Tongue (tissue), 2 donors: ENCODE measurements around the gene MAP1A. TPM values are rescaled to one million over a fixed set of nuclear protein-coding genes. Genes with fewer than 3 reads are reported as not detected.
A peak's percentile ranks its signal among the peaks of the same experiment; 100 is the strongest.

Source experiments
- DNase-seq: peaks from one replicate; pipeline ENCODE4 v3.0.0-alpha.2; 2015
- total RNA-seq: library from RNA; depleted of rRNA; stranded (reverse); fragments of >200 nt; gene quantifications from one replicate; pipeline ENCODE4 v1.2.3, GENCODE V29; 2014

Gene MAP1A
- total RNA-seq = 22.5 TPM

DNA sequence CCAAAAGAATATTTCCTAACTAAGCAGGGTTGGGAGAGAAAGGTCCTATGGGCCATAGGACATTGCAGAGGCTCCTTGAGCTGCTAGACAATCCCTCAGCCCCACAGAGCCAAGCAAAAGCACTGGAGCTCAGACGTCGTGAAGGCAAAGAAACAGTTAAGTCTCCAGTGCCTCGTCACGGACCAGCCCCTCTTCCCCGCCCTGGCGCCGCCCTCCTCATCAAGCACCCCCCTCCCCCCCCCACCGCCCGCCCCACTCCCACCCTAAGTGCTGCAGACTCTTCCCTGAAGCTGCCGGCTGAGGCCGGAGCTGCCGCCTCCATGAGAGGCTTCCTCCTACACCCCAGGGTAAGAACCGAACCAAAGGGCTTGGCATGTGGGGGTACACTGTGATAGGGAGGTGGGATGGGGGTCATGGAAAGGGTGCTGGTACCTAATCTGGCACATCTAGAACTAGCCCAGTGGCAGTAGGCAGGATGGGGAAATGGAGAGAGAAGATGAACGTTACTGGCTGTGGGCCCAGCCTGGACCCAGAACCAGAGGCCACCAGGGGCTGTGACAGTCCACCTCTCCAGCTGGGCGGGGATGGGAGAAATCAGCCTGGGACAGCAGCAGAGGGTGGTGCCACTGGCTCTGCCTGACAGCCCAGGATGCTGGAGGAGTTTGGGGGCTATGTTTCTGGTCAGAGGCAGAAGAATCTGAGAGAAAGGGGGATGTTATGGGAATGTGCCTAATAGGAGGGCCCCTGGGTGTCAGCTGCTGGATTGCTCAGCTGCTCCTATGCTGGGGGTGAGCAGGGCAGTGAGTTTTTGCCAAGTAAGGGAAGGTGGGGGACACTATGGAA lies at the start of gene MAP1A:
Gene MAP1A (plus strand): TSS at position 255 of the 843 bp plus-strand sequence. CDS start 3,866 bp downstream, outside the sequence.
- DNase-seq = peak; percentile 91

DNA sequence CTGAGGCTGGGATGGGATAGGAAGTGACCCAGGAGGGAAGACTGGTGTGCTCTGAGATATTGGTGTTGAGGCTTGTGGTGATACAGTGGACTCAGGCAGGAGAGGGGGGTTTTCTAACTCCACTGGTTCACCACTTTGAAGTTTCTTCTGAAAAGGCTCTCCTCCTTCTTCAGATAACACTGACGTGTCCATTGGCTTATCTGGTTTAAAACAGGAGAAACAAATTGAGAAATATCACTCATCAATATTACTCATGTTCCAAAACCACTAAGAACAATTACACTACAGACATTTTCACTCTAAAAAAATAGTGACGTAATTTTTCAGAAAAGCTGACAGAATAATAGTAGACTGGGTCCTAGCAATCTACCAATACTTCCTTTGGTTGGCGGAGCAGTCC lies 47.5 kb upstream of the MAP1A start:
- no peak for DNase-seq

DNA sequence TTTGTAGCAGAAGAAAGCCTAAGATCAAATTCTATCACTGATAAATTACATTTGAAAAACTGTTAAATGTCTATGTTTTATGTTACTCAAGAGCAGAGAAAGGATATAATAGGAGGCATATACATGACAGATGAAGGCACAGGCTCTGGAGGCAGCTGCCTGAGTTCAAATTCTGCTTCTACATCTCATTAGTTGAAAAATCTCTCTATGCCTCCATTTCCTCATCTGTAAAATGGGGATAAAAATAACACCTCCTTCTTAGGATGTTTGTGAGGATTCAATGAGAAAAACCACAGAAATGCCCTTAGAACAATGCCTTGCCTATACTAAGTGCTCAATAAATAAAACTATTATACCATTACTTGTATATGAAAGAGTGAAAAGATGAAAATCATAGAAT lies 45.4 kb upstream of the MAP1A start:
- DNase-seq = no peak

DNA sequence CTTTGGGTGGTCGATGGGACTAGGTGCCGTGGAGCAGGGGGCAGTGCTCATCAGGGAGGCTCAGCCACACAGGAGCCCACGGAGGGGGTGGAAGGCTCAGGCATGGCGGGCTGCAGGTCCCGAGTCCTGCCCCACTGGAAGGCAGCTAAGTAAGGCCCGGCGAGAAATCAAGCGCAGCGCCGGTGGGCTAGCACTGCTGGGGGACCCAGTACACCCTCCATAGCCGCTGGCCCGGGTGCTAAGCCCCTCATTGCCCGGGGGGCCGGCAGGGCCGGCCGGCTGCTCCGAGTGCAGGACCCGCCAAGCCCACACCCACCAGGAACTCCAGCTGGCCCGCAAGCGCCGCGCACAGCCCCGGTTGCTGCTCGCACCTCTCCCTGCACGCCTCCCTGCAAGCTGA lies 43.5 kb upstream of the MAP1A start:
- no peak for DNase-seq

DNA sequence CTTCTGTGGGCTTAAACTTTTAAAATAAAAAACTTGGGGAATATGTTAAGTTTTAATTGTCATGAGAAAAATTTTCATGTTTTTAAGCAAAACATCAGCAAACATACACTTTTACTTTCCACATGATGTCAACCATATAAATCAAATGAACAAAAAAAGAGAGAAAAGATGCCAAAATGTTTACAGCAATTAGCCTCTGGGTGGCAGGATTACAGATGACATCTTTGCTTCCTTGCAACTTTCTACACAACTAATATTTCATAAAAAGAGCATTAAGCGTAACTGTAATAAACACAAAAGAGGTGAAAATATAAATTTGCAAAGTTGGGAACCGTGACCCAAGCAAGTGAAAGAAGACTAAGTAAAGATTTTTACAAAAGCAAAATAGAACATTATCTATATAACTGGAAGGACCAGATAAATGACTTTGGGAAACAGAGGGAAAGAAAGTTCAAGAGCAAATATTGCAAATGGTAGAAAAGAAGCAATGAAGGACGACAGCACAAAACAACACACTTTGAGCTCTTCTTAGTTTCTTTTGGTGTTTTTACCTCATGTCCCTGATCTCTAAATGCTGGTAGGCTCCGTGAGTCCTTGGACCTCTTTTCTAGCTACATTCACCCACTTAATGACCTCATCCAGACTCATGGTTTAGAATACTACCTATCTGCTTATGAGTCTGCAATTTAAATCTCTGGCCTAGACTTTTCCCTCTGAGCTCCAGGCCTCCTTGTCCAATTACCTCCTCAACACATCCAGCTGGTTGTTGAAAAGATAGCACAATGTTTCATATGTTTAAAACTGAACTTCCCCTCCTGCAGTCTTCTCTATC lies 33.9 kb upstream of the MAP1A start:
- peak; percentile 45 for DNase-seq

DNA sequence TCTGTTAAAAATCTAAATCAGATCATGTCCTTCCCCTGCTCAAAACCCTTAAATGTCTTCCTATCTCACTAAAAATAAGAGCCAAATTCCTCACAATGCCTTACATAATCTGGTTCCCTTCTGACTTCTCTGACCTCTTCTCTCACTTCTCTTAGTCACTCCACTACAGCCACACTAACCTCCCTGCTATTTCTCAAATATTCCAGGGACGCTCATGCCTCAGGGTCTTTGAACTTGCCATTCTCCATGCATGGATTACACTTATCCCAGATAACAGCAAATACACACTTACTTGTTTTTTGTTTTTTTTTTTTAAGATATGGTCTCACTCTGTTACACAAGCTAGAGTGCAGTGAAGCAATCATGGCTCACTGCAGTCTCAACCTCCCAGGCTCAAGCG lies 33.0 kb upstream of the MAP1A start:
- DNase-seq = no peak

DNA sequence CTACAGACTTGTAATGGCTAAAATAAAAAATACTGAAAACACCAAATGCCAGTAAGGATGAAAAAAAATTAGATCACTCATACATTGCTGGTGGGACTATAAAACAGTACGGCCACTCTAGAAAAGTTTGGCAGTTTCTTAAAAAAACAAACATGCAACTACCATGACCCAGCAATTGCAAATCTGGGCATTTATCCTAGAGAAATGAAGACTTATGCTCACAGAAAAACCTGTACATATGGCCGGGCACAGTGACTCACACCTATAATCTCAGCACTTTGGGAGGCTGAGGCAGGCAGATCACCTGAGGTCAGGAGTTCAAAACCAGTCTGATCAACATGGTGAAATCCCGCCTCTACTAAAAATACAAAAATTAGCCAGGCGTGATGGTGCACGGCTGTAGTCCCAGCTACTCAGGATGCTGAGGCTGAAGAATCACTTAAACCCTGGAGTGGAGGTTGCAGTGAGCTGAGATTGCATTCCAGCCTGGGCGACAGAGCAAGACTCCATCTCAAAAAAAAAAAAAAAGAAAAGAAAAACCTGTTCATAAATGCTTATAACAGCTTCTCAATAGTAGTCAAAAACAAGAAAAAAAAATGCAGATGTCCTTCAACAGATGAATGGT lies 30.0 kb upstream of the MAP1A start:
- no peak for DNase-seq

DNA sequence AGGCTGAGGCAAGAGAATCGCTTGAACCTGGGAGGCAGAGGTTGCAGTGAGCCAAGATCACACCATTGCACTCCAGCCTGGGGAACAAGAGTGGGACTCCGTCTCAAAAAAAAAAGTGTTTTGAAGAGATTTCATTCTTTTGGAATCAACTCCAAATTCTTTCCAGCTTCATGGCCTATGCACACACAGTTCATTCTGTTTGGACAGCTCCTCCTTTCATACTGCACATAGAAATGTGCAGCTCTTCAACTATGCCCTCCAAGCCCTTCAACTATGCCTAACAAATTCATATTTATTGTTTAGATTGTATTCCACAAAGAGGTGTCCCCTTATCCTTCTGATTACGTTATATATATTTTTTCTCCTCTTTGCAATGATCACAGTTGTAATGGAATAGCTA lies 28.6 kb upstream of the MAP1A start:
- DNase-seq = no peak

DNA sequence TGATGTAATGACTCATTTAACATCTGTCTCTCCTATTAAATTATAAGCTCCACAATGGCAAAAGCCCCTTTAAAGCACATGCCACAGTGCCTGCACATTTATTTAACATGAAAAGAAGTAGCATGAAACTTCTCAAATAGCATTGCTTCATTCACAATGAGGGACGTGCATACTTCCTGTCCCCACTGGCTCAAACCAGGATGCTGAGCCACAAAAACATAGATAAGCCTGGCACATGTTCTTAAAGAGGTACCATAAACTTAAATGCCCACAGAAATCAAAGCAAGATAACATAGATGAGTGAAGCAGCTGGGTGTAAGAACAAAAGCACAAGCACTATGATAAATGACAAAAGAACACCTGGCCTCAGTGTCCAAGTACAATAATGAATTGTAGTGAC lies 28.2 kb upstream of the MAP1A start:
- DNase-seq = no peak

DNA sequence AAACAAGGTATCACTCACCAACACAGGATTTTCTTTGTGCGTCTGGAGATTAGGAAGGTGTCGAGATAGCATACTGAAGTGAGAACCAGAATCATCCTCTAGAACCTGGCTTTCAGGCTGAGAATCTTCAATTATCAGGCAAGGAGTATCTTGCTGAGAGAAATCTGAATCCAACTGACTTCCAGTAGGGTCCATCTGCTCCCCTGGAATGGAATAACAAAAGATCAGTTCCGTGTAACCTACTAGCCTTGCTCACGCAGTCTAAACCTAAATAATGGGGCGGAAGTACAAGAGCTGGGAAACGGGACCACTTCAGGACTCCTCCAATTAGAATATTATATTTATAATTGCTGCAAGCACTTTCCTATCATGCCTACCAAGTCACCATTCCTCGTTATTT lies 25.1 kb upstream of the MAP1A start:
- no peak for DNase-seq

DNA sequence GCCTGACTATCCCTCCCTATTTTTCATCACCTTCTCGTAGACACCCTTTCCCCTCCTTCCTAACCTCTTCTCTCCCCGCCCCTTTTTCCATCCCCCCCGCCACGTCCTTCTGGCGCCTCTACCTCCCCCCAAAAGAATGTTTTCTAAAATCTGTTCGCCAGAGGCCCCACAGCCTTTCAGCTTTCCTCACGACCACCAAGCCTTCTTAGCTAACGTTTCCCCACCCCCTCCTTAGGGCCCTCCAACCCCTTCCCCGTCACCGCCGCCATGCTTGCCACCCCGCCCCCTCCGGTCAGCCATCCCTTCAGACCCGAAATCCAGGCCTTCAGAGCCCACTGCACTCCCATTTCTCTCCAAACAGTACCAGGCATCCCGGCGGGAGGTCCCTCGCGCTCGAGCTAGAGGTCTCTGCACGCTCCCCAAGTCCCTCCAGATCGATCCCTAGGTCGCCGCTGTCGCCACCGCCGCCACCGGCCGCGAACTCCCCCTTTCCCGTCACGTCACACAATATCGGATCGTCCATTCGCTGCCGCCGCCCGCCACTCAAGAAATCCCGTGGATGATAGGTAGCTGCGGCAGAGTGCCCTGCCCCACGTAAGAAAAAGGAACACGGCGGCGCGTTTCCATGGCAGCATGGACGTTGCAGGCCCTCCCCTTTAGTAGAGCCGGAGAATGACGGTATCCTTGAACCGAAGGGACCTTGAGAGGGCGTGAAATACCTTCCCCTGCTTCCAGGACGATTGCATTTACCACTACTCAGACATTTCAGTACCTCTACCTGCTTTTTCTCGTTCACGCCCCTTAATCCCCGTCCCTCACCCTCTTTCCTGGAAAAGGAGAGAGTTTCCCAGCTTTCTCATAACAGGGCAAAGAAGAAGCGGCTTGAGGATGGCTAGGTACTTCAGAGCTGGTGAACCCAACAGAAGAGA lies 24.5 kb upstream of the MAP1A start, which contains the start of gene TP53BP1:
Gene TP53BP1 (minus strand): TSS at position 484 of the 929 bp plus-strand sequence. CDS start 113 bp downstream, at position 371.
- peak; percentile 98 for DNase-seq

DNA sequence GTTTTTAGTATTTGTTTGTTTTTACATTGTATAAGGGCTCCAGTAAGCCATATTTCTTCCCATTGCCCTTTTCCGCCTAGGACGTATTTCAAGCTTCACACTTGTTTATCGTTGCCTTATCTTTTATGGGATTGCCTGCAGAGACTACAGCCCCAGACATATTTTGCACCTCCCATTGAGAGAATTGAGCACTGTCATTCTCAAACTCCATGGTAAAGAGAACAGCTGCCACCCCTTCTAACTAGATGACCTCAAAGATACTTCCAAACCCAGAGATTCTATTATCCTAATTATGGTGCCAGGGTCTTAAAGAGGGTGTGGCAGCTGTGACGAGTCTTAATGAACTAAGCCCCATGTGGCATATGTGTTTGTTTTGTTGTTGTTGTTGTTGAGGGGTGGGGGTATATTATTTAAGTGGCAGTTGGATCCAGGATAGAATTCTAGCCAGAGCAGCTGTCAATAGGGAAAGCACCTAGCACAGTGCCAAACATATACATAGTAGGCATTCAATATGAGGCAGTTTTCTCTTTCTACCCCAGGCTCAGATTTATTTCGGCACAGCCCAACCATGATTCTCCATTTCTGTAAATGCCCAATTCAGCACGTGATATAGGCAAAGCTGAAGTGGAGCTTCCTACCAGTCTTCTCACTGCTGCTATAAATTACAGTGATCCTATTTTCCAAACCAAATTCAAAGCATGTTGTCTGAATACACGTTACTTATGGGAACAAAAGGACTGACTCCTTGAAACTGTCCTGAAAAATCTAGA lies 23.5 kb upstream of the MAP1A start:
- peak; percentile 68 for DNase-seq

DNA sequence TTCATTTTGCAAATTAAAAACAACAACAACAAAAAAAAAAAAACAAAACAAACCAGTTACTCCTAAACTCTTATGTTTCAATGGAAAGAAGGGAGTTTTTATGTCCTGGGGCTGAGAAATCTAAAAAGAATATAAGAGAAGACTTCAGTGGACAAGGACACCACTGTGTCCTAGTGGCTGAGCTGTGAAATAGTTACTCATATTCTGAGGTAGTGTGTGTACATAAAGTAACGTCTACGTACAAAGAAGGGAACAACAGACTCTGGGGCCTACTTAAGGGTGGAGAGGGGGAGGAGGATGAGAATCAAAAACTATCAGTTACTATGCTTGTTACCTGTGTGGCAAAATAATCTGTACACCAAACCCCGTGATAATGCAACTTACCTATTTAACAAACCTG lies 18.4 kb upstream of the MAP1A start:
- DNase-seq = no peak

DNA sequence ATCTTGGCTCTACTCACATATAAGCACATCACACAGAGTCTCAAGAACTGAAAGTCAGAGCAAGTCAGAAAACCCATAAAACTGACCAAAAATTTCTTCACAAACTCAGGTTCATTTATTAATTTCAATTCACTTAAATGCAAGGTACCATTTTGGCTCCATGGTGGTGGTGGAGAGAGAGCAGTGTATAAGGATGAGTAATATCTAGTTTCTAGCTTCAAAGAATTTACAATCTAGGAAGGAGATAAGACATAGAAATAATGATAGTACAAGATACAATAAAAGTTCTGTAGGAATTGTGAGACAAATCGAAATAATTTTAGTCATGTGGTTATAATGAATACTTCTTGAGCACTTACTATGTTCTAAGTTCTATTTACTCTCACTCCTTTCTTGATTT lies 17.8 kb upstream of the MAP1A start:
- no peak for DNase-seq

DNA sequence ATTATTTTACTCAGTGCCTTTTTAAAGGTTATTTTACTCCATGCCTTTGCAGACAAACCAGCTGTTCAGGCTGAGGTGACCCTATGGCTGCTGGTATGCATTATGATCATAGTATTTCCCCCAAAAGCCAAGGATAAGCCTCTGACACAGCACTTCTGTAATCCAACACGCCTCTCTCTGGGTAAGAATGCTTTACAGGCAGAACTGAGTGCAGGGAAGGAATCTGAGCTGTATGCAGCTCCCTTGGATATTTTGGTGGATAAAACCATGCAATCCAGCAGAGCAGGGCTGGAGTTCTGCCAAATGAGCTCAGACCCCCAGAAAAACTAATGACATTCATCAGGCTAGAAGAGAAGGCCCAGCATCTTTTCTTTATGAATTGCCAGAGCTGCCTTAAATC lies 11.7 kb upstream of the MAP1A start:
- peak; percentile 89 for DNase-seq

DNA sequence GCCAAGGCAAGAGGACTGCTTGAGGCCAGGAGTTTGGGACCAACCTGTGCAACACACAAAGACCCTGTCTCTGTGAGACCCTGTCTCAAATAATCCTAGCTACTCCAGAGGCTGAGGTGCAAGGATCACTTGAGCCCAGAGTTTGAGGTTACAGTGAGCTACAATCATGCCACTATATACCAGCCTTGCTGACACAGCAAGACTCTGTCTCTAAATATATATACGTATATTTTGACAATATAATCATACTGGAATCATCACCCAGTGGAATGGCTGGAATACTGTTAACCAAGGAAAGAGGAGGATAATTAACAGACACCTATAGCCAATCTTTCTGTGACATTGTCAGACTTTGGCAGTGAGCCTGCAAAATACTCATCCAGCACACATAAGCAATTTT lies 9.0 kb upstream of the MAP1A start:
- no peak for DNase-seq

DNA sequence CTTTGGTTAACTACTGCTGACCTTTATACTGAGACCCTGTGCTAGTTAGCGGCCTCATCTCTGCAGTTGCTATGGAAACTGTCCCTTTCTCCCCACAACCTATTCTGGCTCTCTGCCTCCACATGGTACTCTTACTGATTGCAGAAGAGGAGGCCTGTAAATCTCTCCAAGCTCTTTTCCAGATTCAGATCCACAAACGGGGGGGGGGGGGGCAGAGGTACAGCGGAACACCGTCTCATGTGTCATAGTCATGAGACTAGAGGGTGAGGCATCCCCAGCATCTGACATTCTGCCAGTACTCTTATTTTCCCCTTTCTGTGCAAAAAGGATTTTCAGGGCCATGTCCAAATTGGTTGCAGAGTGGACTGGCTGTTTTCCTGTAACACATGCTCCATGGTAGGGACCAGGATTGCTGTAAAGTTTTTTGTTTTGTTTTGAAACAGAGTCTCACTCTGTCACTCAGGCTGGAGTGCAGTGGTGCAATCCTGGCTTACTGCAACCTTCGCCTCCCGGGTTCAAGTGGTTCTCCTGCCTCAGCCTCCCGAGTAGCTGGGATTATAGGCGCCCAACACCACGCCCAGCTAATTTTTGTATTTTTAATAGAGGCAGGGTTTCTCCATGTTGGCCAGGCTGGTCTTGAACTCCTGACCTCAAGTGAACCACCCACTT lies 8.3 kb upstream of the MAP1A start:
- DNase-seq = peak; percentile 34

DNA sequence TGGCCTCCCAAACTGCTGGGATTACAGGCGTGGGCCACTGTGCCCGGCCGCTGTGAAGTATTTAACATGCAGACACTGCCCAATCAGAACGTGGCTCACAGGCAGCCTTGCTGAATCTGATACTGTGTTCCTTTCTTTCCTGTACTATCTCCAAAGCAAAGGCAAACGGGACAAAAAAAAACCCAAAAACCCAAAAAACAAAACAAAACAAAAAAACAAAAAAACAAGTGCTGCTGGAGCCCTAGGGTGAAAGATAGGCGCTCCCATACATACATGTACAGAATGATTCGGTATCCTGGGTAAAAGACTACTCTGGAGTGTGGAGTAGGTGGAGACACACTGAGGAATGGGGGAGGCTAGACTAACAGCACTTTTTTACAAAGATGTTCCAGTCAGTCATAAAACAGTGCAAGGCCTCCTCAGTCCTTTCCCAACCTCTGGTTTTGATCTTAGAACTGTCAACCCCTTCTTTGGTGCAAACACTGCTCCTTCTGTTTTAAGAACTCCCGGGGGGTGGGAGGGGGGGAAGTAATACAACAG lies 7.7 kb upstream of the MAP1A start:
- DNase-seq = peak; percentile 42

DNA sequence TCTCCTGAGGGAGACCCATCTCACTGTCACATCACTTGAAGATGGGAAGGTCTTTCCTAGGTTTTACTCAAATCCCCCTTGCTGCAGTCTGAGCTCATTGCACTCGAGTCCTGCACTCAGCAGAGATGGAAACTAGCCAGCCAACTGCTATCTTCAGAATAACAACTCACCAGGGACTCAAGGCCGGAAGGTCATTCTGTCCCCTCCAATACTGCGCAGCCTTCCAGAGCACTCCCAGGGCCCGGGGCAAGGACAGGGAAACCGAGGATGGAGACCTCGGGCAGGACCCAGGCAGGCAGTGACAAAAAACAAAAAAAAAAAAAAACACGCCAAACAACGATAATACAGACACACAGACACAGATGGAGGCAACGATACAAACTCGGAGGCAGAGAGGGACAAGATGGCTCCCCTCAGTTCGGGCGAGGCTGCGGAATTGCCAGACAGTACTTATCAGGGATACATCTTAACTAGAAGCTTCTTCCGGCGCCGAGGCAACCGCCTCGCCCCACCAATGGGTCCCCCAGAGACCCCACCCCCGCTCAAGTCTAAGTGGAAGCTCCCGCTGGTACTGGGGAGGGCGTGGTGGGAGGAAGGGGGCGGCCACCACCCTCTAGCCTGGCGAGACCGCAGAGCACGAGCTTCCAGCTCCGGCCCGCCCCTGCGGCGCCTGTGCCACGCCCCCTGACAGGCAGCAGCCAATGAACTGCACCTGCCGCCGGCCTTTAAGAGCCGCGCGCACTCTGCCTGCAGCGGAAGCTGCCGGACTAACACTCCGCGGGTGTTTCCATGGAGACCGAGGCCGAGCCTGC lies 7.0 kb upstream of the MAP1A start:
- DNase-seq = peak; percentile 99
